Mucosa of rectum (tissue), 2 donors: ENCODE data around the gene IL27RA.

Source experiments
- H3K27ac ChIP-seq, 2 donors: one replicate each; pipeline ENCODE4 v1.7.0; 2013; ENCODE audit warnings: inconsistent platforms in 2 of 2, low read depth in 2 of 2, low read length in 2 of 2
- H3K27me3 ChIP-seq, 2 donors: one replicate each; pipeline ENCODE4 v1.7.0; 2013; ENCODE audit warnings: low read length in 2 of 2; ENCODE audit not compliant: control insufficient read depth in 2 of 2, insufficient read depth in 2 of 2
- H3K36me3 ChIP-seq, 2 donors: one replicate each; pipeline ENCODE4 v1.7.0; 2013; ENCODE audit warnings: low read length in 2 of 2; ENCODE audit not compliant: control insufficient read depth in 2 of 2, insufficient read depth in 2 of 2
- H3K4me1 ChIP-seq, 2 donors: one replicate each; pipeline ENCODE4 v1.7.0; 2013; ENCODE audit warnings: low read length in 2 of 2, mild to moderate bottlenecking in 1 of 2; ENCODE audit not compliant: control insufficient read depth in 2 of 2, insufficient read depth in 2 of 2
- H3K4me3 ChIP-seq, 2 donors: one replicate each; pipeline ENCODE4 v1.7.0; 2013; ENCODE audit warnings: low read length in 2 of 2
- H3K9ac ChIP-seq, 2 donors: one replicate each; pipeline ENCODE4 v1.7.0; 2013; ENCODE audit warnings: low read length in 2 of 2, low read depth in 1 of 2, mild to moderate bottlenecking in 1 of 2
- H3K9me3 ChIP-seq, 2 donors: one replicate each; pipeline ENCODE4 v1.7.0; 2013; ENCODE audit warnings: low read length in 2 of 2; ENCODE audit not compliant: control insufficient read depth in 2 of 2
- donor health status: healthy.
- donor health status: Normal muscosa, but diverticular disease.

IL27RA gene

DNA sequence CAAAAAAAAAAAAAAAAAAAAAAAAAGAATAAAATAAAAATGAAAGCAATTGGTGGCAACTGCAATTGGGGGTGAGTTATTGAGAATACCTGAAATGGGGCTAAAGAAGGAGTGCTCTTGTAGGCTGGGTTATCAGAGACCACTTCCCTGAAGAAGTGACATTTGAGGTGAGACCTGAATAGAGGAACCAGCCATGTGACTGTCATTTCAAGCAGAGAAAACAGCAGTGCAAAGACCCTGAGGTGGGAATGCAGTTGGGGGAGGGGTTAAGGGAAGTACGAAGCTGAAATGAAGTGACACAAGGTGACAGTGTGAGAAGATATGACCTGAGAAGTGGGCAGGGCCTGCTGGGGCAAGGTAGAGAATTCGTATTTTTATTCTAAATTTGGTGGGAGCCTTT, 34.6 kb downstream of the IL27RA start:
- no peak overlapping the region for H3K27ac ChIP-seq
- H3K27me3 ChIP-seq: no peaks in the 10 kb centered on the region
- H3K4me1 ChIP-seq: peaks cover 0 to 3% of the 10 kb centered on the region in 2 donors
- H3K36me3 ChIP-seq: peaks cover 0 to 2% of the 10 kb centered on the region in 2 donors
- no peaks in the 10 kb centered on the region for H3K9me3 ChIP-seq
- no peak overlapping the region for H3K9ac ChIP-seq
- H3K4me3 ChIP-seq: no peak overlapping the region

DNA sequence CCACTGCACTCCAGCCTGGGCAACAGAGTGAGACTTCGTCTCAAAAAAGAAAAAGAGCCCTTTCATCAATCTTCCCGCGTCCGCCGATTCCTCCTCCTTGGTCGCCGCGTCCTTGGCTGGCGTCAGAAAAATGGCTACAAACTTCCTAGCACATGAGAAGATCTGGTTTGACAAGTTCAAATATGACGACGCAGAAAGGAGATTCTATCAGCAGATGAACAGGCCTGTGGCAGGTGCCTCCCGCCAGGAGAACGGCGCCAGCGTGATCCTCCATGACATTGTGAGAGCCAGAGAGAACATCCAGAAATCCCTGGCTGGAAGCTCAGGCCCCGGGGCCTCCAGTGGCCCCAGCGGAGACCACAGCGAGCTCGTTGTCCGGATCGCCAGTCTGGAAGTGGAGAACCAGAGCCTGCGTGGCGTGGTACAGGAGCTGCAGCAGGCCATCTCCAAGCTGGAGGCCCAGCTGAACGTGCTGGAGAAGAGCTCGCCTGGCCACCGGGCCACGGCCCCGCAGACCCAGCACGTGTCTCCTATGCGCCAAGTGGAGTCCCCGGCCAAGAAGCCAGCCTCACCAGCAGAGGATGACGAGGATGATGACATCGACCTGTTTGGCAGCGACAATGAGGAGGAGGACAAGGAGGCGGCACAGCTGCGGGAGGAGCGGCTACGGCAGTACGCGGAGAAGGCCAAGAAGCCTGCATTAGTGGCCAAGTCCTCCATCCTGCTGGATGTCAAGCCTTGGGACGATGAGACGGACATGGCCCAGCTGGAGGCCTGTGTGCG, 38.9 kb downstream of the IL27RA start:
- Histone ChIP-seq H3K27me3 (no peaks in the 10 kb centered on the region), H3K27ac (no peak overlapping the region), H3K9me3 (no peaks in the 10 kb centered on the region), H3K36me3 (peaks cover 0 to 2% of the 10 kb centered on the region in 2 donors), H3K4me3 (no peak overlapping the region), H3K4me1 (peaks cover 17 to 28% of the 10 kb centered on the region in 2 donors), H3K9ac (no peak overlapping the region)

GRCh38 chr19:14072535-14073260, 41.1 kb downstream of the IL27RA start, which contains the start of gene MISP3:
MISP3 (plus strand) TSS chr19:14072786; CDS start chr19:14073310, 524 bp downstream.
- Histone ChIP-seq H3K4me1 (peaks cover 19 to 35% of the 10 kb centered on the region in 2 donors), H3K9ac (peak within 1 kb of the TSS; percentile 89 to 94)

GRCh38 chr19:14073261-14073924, 41.8 kb downstream of the IL27RA start:
- Histone ChIP-seq H3K27ac (peak overlapping the region; percentile 95 to 98), H3K27me3 (no peaks in the 10 kb centered on the region), H3K9me3 (no peaks in the 10 kb centered on the region), H3K9ac (peak overlapping the region; percentile 89 to 94), H3K4me1 (peaks cover 20 to 35% of the 10 kb centered on the region in 2 donors), H3K4me3 (peak overlapping the region; percentile 90 to 91), H3K36me3 (peaks cover 0 to 2% of the 10 kb centered on the region in 2 donors)

More at GRCh38 chr19:14072535-14073260, 41.1 kb downstream of the IL27RA start, which contains the start of gene MISP3:
- Histone ChIP-seq H3K36me3 (peaks cover 0 to 2% of the 10 kb centered on the region in 2 donors), H3K4me3 (peak within 1 kb of the TSS; percentile 90 to 91), H3K27ac (peak within 1 kb of the TSS; percentile 95 to 98), H3K27me3 (no peaks in the 10 kb centered on the region), H3K9me3 (no peaks in the 10 kb centered on the region)

DNA sequence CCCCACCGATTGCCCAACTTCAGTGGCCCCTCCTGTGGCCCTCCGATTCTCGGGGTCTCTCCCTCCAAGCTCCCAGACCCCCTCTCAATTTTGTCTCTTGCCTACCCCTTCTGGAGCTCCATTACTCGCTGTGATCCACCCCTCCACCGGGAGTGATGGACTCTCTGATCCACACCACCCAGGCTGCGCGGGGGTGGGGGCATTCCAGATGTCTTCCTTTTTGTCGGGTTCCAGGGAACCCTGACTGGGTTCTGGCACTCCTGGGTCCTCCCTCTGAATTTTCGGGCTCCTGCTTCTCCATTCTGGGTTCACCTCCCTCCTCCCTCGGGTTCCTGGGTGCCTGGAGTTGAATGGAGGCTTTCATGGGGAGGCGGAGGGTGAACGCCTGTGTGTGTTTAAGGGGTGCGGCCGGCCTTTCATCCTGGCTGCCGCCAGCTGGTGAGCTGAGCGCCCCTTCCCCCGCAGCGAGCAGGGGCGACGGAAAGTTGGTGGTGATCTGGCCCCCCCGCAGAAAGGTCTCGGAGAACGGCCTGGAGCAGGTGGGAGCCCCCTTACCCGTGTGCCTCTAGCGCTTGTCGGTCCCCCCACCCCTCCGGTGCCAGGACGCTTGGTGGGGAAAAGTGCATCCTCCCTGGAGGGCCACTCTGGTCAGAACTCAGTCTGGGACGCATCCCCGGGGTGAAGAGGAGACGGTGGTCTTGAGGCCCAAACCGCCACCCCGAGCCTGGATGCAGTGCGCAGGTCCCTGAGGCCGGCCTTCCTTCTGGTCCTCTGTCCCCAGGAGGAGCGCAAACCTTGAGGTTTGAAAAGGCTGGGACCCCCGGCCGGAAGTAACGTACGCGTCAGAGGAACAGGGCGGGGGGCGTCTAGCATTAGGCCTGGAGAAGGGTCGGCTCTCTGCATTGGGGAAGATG, 42.6 kb downstream of the IL27RA start:
- Histone ChIP-seq H3K4me3 (peak overlapping the region; percentile 85 to 91), H3K36me3 (peaks cover 0 to 2% of the 10 kb centered on the region in 2 donors), H3K27me3 (no peaks in the 10 kb centered on the region)

DNA sequence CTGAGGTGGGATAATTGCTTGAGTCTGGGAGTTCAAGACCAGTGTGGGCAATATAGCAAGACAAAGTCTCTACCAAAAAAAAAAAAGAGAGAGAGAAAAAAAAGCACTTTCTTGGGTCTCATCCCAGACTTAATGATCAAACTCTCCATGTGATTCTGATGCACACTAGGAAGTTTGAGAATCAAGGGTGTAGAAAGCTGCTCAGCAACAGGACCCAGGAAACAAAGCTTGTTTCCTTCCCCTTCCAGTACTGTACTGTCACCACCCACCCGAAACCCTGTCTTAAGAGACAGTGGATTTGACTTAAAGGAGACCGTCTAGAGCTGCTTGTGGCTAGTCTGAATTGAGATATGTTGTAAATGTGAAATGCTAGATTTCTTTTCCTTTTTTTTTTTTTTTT, 46.8 kb downstream of the IL27RA start:
- peak overlapping the region in 1 of 2 donors; percentile 23 for H3K27ac ChIP-seq

More for the DNA sequence above, 42.6 kb downstream of the IL27RA start:
- Histone ChIP-seq H3K4me1 (peaks cover 22 to 35% of the 10 kb centered on the region in 2 donors), H3K9me3 (no peaks in the 10 kb centered on the region), H3K27ac (peak overlapping the region; percentile 95 to 98), H3K9ac (peak overlapping the region; percentile 89 to 94)

DNA sequence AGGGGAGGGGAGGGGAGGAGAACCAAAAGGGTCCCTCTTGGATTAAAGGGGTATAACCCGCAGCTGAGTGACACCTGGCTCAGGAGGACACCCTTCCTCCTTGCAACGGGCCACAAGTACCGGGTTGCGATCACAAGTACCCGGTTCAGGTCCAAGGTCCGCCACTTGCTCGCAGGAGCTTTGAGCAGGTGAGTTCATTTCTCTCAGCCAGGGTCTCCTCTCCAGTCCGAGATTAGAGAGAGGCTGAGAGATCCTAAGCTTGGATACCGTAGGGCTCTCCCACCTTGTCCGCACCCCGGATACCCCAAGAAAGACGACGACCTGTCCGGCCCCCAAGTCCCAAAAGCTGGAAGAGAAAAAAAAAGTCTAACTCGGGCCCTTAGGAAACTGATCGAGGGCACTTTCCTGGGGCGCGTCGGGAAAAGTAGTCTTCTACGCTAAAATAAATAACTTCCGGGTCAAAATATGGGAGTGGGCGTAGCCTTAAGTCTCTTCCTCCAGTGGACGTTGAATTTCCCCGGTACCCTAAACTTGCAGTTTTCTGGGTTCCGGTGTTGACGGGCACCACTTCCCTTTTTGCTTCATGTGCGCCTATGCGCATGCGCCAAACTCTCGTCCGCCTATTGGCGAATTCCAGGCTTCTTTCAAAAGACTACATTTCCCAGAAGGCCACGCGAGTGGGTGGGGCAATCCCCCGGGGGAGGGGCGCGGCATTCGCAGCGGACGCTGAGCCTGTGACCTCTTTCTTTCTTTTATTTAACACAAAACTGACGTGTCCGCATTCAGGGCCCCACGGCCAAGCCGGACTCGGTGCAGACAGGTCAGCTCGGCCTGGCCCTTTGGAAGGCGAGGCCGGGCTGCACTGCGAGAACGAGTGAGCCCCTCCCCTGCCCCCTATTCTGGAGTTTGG, 49.6 kb downstream of the IL27RA start:
- no peaks in the 10 kb centered on the region for H3K36me3 ChIP-seq
- no peaks in the 10 kb centered on the region for H3K27me3 ChIP-seq
- peak overlapping the region; percentile 93 to 96 for H3K27ac ChIP-seq
- H3K4me1 ChIP-seq: peaks cover 20 to 23% of the 10 kb centered on the region in 2 donors
- H3K4me3 ChIP-seq: peak overlapping the region; percentile 85 to 90
- peak overlapping the region; percentile 87 to 97 for H3K9ac ChIP-seq
- no peaks in the 10 kb centered on the region for H3K9me3 ChIP-seq

More for the DNA sequence above, 46.8 kb downstream of the IL27RA start:
- peaks cover 31 to 42% of the 10 kb centered on the region in 2 donors for H3K4me1 ChIP-seq
- H3K9ac ChIP-seq: no peak overlapping the region
- no peaks in the 10 kb centered on the region for H3K27me3 ChIP-seq
- no peaks in the 10 kb centered on the region for H3K9me3 ChIP-seq
- no peaks in the 10 kb centered on the region for H3K36me3 ChIP-seq
- no peak overlapping the region for H3K4me3 ChIP-seq

DNA sequence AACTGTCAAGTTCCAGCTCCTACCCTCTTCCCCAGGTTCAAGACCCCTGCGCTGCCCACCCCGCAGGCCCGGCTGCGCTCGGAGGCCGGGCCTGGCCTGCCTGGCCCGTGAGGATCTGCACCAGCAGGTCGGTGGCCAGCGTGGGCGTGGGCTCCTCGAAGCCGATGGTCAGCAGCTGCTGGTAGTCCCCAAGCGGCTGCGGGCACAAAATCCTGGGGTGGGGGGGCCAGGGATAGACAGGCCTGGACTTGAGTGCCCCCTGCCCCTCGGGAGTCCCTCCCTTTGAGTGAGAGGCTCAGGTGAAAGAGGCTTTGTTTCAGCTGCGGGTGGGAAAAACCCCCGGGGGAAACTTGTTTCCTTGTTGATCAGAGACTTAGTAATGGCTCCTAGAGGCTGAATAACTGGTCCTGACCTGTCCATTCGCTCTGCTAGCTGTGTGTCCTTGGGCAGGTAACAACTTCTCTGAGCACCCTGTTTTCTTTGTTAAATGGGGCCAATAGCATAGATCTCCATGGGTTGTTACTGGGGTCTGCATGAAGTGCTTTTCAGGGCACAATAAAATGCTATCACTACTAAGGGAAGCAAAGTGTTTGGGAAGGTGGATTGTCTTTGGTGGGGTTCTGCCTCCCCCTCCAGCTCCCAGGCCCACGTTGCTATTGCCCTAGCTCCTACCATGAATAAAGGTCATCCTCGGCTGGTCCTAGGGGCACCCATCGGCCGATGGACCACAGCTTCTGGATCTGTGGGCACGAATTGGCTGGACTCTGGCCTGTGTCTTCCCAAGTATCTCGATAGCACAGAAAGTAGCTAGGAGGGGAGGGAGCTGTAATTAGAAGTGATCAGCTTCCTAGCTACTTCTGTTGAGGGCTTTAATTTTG, 50.5 kb downstream of the IL27RA start:
- Histone ChIP-seq H3K9me3 (no peaks in the 10 kb centered on the region), H3K27ac (peak overlapping the region; percentile 93 to 96), H3K4me1 (peaks cover 20 to 21% of the 10 kb centered on the region in 2 donors), H3K4me3 (peak overlapping the region; percentile 85 to 90), H3K9ac (peak overlapping the region; percentile 87 to 97), H3K36me3 (no peaks in the 10 kb centered on the region), H3K27me3 (no peaks in the 10 kb centered on the region)
